Cardiac fibroblast (primary cell): Measurements from ENCODE around the gene ZNF333.

ENCODE experiments used
- DNase-seq, 2 donors: peaks; one replicate each; pipeline versions ENCODE4 v3.0.0 to v3.0.0-alpha.2; 2010; ENCODE audit warnings: low read depth in 2 of 2
- H3K4me3 ChIP-seq, 2 donors: replicated peaks in 1 of 2; 1 replicate in 1 of 2; 2 replicates in 1 of 2; pipeline ENCODE4 v1.5.1; 2011; ENCODE audit warnings: low read depth in 2 of 2, low read length in 2 of 2, mild to moderate bottlenecking in 2 of 2, moderate library complexity in 1 of 2
- CTCF ChIP-seq: IDR thresholded peaks from one replicate; pipeline ENCODE4 v1.5.1; 2011; ENCODE audit warnings: low read depth, mild to moderate bottlenecking, low read length, inconsistent platforms

Gene ZNF333

DNA sequence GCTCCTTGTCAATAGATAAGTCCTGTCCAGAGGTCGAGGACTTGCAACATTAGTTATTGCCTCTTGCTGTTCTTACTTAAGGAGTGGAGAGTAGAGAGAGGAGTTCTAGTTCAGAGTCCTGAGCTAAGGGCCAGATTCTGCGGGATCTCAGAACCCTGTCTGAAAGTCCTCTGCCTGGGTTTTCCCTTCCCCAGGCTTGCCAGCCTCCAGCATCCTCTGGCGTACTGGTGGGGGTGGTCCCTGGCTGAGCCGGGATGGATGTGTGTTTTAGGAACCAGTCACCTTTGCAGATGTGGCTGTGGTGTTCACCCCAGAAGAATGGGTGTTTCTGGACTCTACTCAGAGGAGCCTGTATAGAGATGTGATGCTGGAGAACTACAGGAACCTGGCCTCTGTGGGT lies 26.0 kb downstream of the ZNF333 start:
- H3K4me3 ChIP-seq: no peak overlapping the region
- no peak for TF ChIP-seq CTCF
- DNase-seq: no peak

GRCh38 chr19:14718522-14719116 lies 28.8 kb downstream of the ZNF333 start:
- no peak overlapping the region for H3K4me3 ChIP-seq
- no peak for TF ChIP-seq CTCF
- DNase-seq: peak in 1 of 2 donors; percentile 14

DNA sequence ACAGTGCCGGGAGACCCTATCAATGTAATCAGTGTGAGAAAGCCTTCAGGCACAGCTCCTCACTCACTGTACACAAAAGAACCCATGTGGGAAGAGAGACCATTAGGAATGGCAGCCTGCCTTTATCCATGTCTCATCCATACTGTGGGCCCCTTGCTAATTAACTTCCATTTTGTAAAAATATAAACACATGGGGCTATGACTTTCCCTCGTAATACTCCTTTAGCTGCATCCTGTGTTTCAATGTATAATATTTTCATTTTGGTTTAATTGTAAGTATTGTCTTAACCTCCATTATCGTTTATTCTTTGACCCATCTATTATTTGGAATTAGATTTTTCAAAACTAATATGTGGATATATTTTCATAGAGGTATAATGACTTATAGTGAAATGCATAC lies 29.3 kb downstream of the ZNF333 start:
- no peak overlapping the region for H3K4me3 ChIP-seq
- no peak for TF ChIP-seq CTCF
- no peak for DNase-seq

- no peak overlapping the region for H3K4me3 ChIP-seq
- DNase-seq: no peak
Measured at GRCh38 chr19:14722127-14722526, 32.3 kb downstream of the ZNF333 start.

GRCh38 chr19:14728595-14728994 lies 38.7 kb downstream of the ZNF333 start:
- no peak for DNase-seq
- TF ChIP-seq CTCF: no peak
- H3K4me3 ChIP-seq: no peak overlapping the region

More at GRCh38 chr19:14722127-14722526, 32.3 kb downstream of the ZNF333 start:
- TF ChIP-seq CTCF: no peak

DNA sequence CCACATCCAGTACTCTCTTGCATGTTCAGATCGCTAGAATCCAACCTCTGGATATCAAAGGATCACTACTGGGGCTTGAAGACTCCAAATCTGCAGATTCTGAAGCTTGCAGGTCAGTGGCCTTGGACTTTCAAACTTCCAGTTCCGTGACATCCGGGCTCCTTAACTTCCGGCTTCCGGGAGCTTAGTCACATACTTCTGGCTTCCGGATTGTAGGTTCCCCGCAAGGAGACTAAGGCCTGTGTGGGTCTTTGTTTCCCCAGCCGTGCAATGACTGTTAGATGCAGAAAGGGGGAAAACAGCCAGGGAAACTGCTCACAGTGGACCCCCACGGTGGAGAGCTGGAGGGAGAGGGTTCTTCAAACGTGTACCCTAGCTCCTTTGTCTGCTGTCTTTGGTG lies 41.4 kb downstream of the ZNF333 start:
- TF ChIP-seq CTCF: no peak
- no peak overlapping the region for H3K4me3 ChIP-seq
- DNase-seq: peak in 1 of 2 donors; percentile 10

GRCh38 chr19:14732510-14732909 lies 42.7 kb downstream of the ZNF333 start:
- DNase-seq: no peak
- H3K4me3 ChIP-seq: no peak overlapping the region
- no peak for TF ChIP-seq CTCF
